IPS-NIHi7 (cell line): Measurements from ENCODE around the gene ABCB4.
"Not testable (repeated sequence)": the region's sequence is repeated elsewhere in the genome, so short reads cannot be mapped to it uniquely, and the experiment has no call there.

Experiments used
- DNase-seq: peaks from one replicate; pipeline ENCODE4 v3.0.0; 2012; ENCODE audit warnings: mixed read lengths; ENCODE audit errors: extremely low spot score

Gene ABCB4

GRCh38 chr7:87476179-87476557, 688 bp upstream of the ABCB4 start:
- DNase-seq = no peak

DNA sequence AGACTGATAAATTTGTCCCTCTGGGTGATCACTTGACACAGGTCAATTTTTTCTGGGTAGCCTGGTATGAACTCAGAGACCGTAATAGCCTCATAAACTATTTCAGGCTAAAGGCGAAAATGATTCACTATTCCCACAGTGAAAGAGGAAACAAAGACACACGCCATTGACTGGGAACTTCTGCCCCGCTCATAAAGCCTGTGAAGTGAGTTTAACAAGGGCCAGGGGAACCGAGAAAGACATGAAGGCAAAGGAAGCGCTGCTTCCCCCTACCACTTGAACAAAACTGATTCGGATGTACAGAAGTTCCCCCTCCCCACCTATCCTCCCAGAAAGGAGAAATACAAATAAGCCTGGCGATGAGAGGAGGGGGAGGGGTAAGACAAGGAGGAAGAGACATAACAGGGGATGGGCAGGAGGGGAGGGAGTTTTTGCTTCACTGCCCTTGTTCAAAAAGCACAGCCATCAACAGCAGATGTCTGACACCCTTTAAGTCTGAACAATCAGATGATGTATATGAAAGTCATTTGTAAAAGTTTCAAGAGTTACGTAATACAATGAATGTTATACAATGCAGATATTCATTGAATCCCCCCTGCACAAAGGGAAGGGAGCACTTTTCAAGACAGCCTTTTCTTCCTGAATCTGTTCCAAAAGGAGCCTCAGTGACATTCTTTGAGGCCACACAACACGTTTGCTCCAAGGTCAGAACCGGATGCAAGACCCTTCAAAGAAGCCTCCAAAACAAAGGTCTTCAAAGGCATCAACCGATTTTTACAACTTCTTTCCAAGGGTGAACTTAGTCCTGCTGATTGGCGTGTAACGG, 734 bp downstream of the ABCB4 start:
- DNase-seq = no peak

- no peak for DNase-seq
These were observed 1.5 kb downstream of the ABCB4 start for GRCh38 chr7:87473986-87474385.

DNA sequence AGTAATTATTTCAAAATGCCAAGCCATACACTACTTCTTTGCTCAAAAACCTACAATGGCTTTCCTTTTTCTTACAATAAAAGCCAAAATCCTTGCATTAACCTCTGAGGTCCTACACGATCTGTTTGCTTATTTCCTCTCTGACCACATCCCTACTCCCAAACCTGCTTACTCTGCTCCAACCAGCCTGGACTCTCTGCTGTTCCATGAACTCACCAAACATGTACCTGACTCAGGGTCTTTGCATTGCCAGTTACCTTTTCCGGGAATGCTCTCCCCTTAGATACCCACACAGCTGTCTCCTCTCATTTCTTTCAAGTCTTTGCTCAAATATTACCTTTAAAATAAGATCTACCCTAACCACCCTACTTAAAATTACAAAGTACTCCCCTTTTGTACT, 2.3 kb downstream of the ABCB4 start:
- no peak for DNase-seq

GRCh38 chr7:87471473-87471872, 4.0 kb downstream of the ABCB4 start:
- DNase-seq = no peak

- DNase-seq = not testable (repeated sequence)
These were observed 6.3 kb downstream of the ABCB4 start for GRCh38 chr7:87469204-87469603.

DNA sequence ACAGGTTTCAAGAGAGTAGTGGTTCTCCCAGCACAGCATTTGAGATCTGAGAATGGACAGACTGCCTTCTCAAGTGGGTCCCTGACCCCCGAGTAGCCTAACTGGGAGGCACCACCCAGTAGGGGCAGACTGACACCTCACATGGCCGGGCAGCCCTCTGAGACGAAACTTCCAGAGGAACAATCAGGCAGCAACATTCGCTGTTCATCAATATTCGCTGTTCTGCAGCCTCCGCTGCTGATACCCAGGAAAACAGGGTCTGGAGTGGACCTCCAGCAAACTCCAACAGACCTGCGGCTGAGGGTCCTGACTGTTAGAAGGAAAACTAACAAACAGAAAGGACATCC, 10.0 kb downstream of the ABCB4 start:
- DNase-seq = not testable (repeated sequence)

- peak; percentile 35 for DNase-seq
These were observed 10.5 kb downstream of the ABCB4 start for GRCh38 chr7:87464830-87465533.

DNA sequence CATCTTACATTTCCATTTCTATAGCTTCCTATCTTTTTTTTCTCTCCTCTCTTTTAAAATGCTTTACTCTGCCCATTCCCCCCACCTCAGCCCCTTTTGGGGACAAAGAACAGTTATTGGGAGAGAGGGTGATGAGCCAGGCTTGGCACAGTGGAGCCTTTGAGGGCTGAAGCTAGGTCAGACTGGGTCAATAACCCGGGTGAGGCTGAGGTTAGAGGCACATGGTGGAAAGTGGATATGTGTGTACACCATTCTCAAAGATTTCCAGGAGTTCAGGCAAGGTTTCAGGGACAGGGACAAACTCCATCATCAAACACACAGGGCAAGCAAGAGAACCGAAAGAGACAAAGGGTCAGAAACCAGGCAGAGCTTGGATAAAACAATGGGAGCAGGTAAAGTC, 11.5 kb downstream of the ABCB4 start:
- DNase-seq = no peak

- DNase-seq = not testable (repeated sequence)
These were observed 15.0 kb downstream of the ABCB4 start for GRCh38 chr7:87460444-87460843.

GRCh38 chr7:87459941-87460340, 15.5 kb downstream of the ABCB4 start:
- DNase-seq = no peak

GRCh38 chr7:87458148-87458547, 17.3 kb downstream of the ABCB4 start:
- no peak for DNase-seq

- no peak for DNase-seq
These were observed 19.2 kb downstream of the ABCB4 start for GRCh38 chr7:87456247-87456646.

DNA sequence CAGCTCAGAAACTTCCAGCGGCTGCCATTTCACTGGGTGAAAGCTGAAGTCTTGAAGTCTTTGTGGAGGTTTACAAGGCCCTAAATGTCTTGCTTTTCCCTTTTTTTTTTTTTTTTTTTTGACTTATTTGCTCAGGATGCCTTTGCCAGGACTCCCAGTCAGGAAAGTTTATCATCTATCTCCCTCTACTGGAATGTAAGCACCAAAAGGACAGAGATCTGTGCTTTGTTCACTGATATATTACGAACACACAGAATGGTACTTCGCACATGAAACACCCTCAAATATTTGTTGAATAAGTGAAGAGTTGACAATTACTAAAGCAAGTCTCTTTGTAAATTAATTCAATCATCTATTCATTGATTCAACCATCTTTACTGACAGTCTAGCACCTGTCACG, 23.2 kb downstream of the ABCB4 start:
- DNase-seq = no peak

DNA sequence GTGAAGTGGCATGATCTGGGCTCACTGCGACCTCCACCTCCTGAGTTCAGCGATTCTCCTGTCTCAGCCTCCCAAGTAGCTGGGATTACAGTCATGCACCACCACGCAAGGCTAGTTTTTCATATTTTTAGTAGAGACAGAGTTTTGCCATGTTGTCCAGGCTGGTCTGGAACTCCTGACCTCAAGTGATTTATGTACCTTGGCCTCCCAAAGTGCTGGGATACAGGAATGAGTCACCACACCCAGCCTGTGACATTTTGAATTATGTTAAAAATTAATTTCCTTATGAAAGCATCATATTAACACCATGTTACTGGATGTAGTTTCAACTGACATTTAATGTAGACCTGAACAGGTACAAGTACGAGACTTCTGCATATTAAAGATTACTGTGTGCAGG, 24.3 kb downstream of the ABCB4 start:
- DNase-seq = no peak

- DNase-seq = no peak
These were observed 24.8 kb downstream of the ABCB4 start for GRCh38 chr7:87450706-87451105.

GRCh38 chr7:87448388-87448787, 27.1 kb downstream of the ABCB4 start:
- DNase-seq = no peak

- no peak for DNase-seq
These were observed 28.3 kb downstream of the ABCB4 start for GRCh38 chr7:87447116-87447635.

DNA sequence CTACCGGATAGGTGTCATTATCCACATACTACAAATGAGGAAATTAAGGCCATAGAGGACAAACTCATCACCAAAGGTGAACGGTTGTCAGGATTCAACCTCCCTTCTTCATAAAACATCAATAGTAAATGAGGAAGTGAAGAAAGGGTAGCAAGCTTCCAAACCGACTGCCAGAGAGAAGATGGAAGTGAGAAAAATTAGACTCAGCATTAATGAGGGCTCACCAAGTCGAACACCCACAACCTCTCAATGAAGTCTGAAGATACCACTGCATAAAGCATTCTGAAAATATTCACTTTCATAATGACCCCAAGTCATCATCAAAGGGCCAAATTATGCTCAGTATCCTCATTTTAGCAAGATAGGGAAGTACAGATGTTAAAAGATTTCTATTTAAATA, 29.6 kb downstream of the ABCB4 start:
- DNase-seq = no peak

DNA sequence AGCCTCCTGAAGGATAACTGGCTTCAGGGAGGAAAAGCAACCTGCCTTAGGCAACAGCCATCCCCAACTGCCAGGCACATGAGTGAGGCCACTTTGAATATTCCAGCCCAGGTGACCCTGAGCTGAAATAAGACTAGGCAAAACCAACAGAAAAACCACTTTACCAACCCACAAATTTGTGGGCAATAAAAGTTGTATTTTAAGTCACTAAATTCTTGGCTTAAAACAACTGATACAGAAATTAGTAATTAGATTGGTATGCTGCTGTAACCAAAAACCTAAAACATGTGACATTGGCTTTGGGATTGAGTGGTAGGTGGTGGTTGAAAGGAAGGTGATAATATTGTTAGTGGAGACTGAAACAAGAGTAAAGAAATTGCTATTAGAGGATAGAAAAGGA, 39.9 kb downstream of the ABCB4 start:
- DNase-seq = no peak

GRCh38 chr7:87432536-87432935, 42.9 kb downstream of the ABCB4 start:
- DNase-seq = no peak

DNA sequence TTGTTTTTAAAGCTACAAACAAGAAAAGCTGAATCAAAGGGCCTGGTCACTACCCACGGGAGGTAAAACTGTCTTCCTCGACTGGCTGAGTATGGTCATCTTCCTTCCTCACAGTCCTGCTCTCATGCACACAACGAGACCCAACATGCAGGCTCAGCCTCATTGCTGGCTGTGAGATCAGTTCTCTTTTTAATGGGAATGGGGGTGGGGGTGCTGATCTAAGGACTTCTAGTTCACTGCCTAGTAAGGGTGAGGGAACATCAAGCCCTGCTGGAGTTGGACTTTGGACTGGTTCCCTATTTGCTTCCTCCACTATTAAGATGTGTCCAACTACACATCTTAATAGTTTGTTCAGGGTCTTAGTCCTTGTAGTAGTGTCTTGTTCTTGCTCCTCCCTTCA, 48.2 kb downstream of the ABCB4 start:
- DNase-seq = no peak

DNA sequence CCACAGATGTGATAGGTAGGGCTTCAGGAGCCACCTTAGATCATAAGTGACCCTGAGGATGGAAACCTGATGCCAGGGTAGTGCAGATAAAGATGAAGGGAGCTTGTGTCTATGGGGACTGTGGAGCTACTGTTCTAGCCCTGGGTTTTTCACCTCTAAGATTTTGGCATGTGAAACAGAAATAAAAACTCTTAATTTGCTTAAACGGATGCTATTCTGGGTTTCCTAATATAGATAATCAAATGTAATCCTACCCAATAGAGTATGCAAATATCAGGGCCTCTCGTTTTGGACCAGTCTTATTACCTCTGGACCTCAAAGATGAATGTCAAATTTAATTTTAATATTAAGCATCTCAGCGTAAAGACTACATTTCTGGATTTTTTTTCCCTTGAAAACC, 49.3 kb downstream of the ABCB4 start:
- DNase-seq = no peak
